SKM-1 (cell line): ENCODE measurements around the gene TMEM156.

ENCODE experiments used
- DNase-seq: peaks from one replicate; lab custom pipeline; 2025; ENCODE audit not compliant: unreplicated experiment; lab: John Stamatoyannopoulos, UW

Gene TMEM156, protein sequence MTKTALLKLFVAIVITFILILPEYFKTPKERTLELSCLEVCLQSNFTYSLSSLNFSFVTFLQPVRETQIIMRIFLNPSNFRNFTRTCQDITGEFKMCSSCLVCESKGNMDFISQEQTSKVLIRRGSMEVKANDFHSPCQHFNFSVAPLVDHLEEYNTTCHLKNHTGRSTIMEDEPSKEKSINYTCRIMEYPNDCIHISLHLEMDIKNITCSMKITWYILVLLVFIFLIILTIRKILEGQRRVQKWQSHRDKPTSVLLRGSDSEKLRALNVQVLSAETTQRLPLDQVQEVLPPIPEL

DNA sequence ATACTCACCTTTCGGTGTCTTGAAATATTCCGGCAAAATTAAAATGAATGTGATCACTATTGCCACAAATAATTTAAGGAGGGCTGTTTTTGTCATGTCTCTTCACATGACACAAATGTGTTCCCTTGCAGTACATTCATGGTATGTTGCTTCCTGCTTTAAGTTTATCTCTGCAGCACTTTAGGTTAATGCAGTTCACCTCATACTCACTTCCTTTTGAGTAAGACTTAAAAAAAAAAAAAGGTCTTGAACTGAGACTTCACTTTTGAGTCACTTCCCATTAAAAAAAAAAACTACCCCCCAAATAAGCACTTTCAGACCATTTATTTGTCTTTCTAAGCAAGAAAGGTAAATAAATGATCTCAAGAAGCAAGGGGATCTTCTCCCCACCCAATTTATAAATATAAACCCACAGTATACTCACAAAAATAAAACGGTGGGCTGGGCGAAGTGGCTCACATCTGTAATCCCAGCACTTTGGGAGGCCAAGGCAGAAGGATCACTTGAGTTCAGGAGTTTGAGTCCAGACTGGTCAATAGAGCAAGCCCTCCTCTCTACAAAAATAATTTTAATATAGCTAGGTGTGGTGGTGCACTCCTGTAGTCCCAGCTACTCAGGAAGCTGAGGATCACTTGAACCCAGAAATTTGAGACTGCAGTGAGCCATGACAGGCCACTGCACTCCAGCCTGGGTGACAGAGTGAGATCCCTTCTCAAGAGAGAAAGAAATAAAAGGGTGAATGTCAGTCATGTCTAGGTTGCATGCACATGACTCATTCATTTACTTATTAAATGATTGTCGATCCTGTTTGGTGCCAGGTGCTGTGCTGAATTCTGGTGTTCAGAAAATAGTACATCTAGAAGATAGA is at the start of gene TMEM156:
Gene TMEM156 (minus strand): TSS at position 192 of the 868 bp plus-strand sequence. CDS start 96 bp downstream, at position 96.
- DNase-seq, result peak; percentile 84

DNA sequence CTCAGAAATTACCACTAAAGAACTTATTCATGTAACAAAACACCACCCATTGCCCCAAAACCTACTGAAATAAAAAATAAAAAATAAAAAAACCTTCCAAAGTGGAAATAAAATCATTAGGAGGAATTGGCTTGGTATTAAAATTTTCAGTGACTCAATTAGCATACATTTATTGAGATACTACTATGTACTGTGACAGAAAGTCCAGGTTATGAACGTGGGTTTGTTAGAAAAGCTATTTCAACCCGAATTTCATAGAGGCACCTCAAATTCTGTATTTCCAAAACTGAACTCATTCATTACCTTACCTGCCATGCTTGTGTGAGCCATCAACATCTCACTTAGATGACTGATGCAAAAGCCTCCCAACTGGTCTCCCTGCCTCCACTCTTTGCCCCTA is 46.6 kb upstream of the TMEM156 start:
- no peak for DNase-seq

DNA sequence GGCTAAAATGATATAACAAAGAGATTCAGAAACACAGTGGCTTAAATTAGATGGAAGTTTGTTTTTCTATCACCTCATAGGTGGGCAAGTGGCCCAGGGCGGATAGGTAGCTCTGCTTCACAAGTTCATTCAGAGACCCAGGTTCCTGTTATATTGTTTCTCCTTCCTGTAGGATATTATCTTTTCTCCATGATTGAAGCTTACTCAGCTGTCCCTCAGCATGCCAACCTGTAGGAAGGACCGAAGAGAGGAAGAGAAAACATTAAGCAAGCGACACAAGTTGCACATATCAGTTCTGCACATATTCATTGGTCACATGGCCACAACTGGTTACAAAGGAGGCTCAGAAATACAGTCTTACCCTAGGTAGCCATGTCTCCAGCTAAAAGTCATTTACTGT is 36.7 kb upstream of the TMEM156 start:
- no peak for DNase-seq

DNA sequence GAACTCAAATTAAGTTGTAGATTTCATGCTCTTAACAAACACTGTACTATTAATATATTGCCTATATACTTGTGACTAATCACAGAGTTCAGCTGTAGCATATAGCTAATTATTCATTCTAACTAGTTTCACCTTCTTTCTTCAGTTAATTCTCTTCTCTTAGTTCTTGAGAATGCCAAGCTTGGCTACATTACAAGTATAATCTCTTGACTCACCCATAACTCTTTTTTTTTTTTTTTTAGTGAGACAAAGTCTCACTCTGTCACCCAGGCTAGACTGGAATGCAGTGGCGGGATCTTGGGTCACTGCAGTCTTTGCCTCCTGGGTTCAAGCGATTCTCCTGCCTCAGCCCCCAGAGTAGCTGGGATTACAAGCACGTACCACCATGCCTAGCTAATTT is 35.2 kb upstream of the TMEM156 start:
- no peak for DNase-seq

DNA sequence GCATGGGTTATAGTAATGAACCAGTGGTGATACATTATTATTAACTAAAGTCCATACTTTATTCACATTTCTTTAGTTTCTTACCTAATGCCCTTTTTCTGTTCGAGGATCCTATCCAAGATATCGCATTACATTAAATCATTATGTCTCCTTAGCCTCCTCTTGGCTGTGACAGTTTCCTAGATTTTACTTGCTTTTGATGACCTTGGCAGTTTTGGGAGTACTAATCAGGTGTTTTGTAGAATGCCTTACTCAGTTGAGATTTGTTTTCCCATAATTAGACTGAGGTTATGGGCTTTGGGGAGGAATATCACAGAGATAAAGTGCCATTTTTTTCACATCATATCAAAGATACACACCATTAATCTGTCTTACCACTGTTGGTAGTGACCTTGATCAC is 34.8 kb upstream of the TMEM156 start:
- DNase-seq, result no peak

DNA sequence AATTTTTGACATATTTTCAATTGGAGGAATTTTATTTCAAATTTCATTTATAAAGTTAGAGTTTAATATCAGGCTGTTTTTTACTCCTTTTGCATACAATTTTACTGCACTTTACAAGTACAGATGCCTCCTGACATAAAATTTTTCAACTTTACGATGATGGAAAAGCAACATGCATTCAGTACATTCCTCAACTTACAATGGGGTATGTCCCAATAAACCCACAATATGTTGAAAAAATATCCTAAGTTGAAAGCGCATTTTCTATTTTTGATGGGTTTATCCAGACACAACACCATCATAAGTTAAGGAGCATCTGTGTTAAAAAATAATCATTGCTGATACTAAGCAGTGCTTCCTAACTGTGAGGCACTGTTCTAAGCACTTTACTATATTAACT is 34.2 kb upstream of the TMEM156 start:
- no peak for DNase-seq

DNA sequence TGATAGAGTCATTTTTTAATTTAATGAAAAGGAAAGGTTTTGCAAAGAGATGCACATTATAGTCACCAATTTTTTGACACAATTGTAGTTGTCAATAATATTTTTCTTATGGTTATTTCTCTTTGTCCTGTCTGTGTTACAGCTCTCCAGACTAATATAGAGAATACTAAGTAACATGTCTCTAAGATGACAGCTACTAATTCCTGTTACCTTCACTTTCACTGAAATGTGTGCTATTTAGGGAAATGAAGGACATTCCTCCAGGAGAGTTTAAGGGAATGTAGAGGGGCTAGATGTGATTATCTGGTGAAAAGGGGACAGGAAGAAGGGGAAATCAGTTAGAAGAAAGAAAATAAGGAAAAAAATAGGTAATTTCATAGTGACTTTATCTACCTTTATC is 31.2 kb upstream of the TMEM156 start:
- DNase-seq, result no peak

DNA sequence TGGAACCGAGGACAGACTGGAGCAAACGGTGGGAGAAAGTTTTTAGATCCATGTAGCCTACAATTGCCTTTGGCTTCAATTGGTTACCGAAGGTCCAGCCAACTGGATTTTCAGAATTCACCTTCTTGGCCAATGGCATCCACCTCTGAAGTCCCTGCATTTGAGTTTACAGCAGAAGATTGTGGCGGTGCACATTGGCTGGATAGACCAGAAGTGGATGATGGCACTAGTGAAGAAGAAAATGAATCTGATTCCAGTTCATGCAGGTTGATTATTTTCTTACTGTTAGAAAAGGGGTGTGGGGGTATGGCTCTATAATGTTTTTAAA is 30.5 kb upstream of the TMEM156 start:
- no peak for DNase-seq

DNA sequence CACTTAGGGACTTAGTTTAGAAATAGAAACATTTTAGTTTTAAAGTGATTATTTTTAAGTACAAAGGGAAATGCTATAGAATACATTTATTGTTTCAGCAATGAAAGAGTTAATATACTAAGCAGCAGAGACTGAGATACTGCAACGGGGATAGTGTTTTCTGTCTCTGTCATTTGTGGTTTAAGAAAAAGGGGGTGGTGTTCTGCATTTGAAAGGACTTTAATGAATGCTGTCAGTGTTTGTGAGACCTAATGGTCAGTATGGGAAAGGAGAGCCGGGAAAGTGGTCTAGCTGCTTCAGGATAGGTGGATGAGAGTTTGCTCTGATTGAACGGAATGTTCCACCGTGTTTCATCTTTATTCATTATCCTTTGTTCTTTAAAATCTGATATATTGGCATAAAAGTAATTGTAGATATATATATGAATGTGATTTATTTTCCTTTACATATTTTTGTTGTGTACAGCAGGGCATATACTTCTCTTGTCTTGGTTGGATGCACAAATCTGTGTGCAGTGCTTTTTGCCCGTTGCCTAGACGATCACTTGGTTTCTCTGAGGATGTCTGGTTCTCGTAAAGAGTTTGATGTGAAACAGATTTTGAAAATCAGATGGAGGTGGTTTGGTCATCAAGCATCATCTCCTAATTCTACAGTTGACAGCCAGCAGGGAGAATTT is 30.0 kb upstream of the TMEM156 start, which contains the start of gene KLHL5:
Gene KLHL5 (plus strand): TSS at position 139 of the 676 bp plus-strand sequence. CDS start 421 bp downstream, at position 560.
- DNase-seq, result no peak

DNA sequence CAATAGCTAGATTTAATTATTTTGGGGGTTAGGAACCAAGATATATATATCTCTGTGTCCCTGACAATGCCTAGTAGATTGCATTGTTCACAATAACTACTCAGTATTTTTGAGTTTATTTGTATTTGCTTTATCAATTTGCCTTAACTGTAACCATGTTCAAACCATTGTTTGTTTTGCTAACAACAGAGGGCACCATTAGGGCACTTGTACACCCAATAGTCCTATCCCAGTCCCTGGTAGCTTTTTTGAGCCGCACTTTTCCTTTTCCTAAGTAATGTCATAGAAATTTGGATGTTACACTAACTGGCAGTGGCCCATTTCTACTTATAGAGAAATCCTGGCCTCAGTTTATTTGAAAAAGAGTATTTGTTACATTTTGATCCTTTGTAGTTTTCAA is 29.2 kb upstream of the TMEM156 start:
- no peak for DNase-seq

DNA sequence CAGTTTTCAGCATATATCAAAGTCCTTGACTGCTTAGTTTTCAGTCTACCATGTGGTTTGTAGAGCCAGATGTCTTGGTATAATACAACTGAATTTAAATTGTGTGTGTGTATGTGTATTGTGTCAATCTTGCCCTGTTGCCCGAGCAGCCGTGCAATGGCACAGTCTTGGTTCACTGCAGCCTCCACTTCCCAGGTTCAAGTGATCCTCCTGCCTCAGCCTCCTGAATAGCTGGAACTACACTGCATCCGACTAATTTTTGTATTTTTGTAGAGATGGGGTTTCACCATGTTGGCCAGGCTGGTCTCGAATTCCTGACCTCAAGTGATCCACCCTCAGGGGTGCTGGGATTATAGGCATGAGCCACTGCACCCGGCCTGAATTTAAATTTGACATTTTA is 23.8 kb upstream of the TMEM156 start:
- DNase-seq, result no peak

DNA sequence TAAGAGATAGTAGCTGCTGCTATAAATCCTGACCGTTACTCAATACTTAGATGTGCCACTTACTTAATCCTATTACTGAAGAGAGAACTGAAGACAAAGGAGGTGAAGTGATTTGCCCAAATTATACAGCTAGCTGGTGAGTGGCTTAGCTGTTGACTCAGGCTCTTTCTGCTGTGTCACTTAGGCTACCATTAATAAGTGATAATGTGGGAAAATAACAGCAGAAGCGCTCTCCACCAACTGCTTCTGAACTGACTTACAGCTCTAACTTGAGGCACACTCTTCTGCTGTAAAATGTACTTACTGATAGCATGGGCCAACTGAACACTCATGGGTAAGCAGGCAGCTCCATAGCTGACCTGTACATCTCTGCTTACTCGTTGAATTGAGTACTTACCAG is 22.3 kb upstream of the TMEM156 start:
- no peak for DNase-seq

DNA sequence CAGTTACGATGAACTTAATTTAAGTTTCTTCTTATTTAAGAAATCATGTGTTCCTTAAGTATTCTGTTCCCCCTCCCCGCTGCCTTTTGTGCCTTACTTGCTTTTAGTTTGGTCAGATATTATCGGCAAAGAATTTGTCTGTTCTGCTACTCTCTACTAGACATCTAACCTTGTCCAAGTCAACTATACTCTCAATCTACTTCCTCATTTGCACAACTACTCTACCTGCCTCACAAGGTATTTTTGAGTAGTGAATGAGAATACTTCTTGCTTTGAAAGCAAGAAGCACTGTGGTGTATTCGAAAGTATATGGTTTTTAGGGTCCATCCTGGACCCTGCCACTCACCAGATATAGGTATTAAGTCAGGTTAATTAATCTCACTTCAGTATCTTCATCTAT is 21.8 kb upstream of the TMEM156 start:
- no peak for DNase-seq

DNA sequence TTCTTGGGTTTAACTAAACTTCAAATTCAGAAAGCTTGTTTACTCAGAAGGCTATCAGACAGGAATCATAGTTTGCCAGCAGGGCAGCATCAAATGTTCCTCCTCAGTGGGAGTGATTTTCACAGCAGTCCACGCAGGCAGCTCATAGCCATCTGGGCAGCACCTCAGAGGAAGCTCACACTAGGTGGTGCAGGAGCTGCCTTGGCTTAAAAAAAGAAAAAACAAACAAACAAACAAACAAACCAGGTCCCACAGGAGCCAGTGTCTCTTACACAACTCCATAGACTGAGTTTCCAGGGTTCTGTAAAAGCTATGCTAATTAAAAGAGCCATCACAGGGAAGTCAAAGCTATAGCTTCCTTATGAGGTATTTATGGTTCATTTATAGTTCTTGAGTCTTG is 19.3 kb upstream of the TMEM156 start:
- no peak for DNase-seq

DNA sequence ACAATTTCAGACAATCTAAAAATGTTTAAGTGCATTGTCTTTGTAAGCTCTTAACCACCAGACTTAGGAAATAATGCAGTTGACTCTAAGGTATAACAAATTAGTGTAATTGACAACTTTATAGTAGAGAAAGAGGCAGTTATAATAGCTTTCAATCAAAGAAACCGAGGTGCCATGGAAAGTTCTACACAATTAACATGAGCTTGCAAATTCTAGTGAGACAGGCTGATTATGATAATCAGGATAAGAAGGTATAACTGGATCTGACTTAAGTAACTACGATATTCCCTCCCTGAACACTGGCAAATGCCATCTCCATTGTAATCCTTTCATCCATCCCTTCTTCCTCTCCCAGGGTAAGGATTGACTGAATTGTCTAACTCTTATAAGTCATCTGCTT is 18.4 kb upstream of the TMEM156 start:
- DNase-seq, result no peak

DNA sequence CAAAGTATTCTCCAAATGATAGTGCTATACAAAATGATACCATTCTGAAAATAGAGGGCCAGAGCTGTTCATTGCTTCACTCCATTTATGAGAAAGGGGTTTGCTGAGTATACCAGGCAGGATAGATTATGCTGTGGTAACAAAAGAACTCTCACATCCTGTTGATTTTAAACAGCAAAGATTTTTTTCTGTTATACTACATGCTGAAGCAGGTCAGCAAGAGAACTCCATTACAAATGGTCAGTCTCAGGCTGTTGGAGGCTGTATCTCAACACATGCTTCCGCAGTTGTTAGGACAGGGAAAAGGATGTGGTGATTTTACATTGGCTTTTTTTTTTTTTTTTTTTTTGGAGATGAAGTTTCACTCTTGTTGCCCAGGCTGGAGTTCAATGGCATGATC is 16.1 kb upstream of the TMEM156 start:
- DNase-seq, result no peak

DNA sequence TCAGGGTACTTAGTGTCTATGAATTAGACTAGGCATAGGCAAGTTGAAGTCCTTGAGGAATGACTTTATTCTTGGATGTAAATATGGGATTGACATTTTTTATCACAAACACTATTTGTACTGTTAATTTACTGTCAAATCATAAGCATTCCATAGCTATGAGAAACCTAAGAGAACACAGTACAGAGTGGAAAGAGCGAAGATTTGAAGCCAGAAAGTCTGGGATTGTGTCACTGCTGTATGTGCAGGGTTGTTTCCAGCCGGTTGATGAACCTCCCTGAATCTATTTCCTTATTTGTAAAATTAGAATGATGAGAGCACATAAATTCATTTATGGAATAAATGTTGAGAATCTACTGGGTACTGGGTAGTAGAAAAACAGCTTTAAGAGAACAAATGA is 15.5 kb upstream of the TMEM156 start:
- no peak for DNase-seq

DNA sequence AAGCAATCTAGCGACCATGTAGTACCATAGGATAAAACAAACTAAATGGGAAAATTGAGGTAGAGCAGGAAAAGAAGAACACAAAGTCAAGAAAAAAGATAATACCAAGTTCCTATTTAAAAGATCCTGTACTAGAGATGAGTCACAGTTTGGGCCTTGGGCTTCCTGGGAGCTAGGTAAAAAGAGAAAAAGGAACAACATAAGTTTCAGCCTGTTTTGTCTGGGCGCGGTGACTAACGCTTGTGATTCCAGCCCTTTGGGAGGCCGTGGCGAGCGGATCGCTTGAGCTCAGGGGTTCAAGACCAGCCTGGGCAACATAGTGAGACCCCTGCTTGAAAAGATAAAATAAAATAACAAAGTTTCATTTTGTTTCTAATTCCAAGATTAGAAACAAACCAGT is 14.0 kb upstream of the TMEM156 start:
- DNase-seq, result peak; percentile 50

DNA sequence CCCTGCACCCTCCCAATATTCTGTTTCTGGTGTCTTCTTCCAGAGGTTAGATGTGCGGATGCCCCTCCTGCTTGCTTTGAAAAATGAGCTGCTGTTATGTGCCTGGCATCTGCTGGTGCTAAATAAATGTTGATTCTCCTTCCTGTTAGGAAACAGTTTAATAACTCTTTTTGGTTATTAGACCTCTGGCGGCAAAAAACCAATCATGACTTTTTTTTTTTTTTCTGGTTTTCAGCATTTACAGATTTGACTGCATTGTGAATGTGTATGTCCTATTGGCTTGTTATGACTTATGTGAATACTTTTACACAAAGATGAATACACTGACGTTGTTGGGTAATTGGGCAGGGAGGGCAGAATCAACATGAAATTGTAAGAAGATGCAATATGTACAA is 13.6 kb upstream of the TMEM156 start:
- no peak for DNase-seq

DNA sequence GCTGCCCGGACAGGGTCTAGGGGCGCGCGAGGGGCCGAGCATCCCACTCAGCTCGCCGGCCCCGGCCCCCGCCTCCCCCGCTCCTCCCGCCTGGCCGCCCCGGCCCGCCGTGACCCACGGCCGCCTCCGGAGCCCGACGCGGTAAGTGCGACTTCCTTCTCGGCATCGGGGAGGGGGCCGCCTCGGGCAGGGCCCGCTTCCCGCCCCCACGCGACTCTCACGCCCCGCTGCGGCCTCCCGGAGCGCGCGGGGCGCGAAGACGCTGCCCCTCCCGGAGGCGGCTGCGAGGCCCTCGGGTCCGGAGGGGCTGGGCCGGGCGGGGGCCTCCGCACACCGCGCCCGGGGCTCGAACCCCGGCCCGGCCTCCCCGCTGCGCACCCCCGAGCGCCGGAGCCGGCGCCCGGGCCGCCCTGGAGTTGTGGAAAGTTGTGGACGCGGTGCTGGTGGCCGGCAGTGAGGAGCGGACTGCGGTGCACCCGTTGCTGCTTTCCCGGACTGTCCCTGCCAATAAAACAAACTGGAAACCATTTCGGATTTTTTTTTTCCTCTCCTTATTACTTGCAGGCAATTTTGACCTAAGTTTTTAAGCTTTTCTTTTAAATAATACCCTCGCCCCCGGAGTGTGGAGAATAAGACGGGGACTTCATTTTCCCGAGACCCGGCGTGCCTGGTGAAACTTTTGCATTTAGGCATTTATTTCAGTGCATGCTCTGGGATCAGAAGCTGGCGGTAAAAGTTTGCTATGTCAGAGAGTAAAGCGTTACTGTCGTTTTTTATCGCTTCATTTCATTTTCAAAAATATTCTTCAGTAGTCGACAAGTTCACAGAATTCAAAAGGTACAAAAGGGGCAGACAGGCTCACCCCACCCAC is 13.0 kb upstream of the TMEM156 start:
- DNase-seq, result no peak

DNA sequence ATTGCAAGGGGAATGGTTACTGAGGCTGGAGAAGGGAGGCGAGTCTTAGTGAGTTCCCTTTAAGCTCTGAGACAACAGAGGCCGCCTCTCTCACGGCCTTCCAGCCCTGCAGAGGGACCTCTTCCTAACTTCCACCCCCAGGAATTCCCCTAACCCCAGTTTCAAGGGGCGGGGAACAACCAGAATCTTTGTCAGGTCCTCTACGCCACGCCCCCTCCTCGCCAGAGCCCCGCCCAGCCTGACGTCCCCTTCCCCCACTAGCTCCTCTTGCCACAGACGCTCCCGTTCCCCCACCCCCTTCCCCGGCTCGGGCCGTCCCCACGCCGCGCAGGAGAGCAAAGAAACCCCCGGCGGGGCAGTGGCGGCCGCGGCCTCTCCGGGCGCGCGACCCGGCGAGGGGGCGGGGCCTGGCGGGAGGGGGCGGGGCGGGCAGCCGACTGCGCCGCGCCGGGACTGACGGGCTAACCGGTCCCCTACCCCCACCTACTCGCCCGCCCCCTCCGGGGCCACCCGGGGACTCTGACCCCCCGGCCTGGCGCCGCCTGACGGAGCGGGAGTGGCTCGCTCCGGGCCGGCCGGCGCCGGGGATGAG is 12.3 kb upstream of the TMEM156 start:
- DNase-seq, result peak; percentile 73
